GM12875 (cell line): Measurements from ENCODE around the gene TOR2A.

Experiments
- H3K4me3 ChIP-seq: one replicate; pipeline ENCODE4 v1.5.1; 2011; ENCODE audit warnings: low read depth, low read length, control low read depth
- TF ChIP-seq, protein P1 (sequence below): IDR thresholded peaks from 2 replicates; pipeline ENCODE4 v1.5.1; 2011; ENCODE audit warnings: low read depth, mild to moderate bottlenecking, control low read depth, inconsistent platforms, low read length, moderate library complexity, borderline replicate concordance; ENCODE audit not compliant: insufficient read depth

The TOR2A gene

DNA sequence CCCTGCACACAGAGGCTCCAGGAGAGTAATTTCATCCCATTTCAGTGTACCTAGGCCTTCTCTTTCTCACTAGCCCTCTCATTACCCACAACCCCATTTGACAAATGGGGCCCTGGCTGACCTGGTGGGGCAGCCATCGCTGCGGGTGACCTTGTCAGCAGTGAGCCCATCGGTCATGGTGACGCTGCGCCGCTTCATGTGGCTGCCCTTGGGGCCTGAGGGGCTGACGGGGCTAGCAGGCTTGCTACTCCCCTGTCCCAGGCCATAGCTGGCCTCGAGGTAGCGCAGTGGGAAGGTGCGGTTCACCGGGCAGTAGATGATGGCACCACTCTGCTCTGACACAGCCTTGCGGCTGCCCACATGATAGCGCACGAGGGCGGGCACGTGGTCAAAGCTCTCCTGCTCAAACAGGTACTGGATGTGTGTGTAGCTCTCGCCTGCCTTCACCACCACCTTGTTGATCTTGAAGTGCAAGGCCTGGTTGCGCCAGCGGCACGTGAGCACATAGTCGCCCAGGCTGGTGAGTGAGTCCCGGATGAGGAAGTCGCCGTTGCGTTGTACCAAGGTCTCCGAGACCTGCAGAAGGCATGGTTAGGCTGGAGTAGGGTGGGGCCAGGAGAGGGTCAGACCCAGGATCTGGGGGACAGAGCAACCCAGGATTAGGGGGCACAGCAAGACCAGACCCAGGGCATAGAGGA, 14.1 kb upstream of the TOR2A start:
- no peak overlapping the region for H3K4me3 ChIP-seq
- TF ChIP-seq, protein P1, sequence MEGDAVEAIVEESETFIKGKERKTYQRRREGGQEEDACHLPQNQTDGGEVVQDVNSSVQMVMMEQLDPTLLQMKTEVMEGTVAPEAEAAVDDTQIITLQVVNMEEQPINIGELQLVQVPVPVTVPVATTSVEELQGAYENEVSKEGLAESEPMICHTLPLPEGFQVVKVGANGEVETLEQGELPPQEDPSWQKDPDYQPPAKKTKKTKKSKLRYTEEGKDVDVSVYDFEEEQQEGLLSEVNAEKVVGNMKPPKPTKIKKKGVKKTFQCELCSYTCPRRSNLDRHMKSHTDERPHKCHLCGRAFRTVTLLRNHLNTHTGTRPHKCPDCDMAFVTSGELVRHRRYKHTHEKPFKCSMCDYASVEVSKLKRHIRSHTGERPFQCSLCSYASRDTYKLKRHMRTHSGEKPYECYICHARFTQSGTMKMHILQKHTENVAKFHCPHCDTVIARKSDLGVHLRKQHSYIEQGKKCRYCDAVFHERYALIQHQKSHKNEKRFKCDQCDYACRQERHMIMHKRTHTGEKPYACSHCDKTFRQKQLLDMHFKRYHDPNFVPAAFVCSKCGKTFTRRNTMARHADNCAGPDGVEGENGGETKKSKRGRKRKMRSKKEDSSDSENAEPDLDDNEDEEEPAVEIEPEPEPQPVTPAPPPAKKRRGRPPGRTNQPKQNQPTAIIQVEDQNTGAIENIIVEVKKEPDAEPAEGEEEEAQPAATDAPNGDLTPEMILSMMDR: no peak

DNA sequence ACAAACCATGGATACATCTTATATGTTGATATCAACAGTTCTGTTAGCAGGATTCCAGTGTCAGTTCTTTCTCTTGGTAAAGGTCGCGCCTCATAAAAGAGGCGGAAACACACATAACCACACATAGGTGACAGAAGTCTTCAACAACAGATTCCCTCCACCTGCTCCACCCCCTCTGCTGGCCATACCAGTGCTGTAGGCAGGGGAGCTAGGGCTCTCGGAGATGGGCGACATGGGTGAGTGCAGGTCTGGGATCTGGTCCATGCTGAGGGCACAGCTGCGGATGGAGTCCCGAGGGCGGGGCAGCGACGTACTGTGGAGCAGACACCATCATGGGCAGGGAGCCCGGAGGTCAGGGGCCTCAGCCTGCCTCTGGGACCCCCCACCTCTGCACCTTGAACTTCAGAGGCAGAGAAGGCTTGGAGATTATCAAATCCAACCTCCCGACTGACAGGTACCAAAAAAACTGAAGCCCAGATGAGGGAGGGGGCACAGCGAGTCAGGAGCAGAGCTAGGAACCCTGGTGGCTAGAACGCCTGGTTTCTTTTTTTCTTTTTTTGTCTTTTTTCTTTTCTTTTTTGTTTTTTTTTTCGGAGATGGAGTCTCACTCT, 12.0 kb upstream of the TOR2A start:
- TF ChIP-seq, protein P1: no peak
- no peak overlapping the region for H3K4me3 ChIP-seq

GRCh38 chr9:127744398-127745110, 9.5 kb upstream of the TOR2A start:
- TF ChIP-seq, protein P1: no peak
- H3K4me3 ChIP-seq: no peak overlapping the region

DNA sequence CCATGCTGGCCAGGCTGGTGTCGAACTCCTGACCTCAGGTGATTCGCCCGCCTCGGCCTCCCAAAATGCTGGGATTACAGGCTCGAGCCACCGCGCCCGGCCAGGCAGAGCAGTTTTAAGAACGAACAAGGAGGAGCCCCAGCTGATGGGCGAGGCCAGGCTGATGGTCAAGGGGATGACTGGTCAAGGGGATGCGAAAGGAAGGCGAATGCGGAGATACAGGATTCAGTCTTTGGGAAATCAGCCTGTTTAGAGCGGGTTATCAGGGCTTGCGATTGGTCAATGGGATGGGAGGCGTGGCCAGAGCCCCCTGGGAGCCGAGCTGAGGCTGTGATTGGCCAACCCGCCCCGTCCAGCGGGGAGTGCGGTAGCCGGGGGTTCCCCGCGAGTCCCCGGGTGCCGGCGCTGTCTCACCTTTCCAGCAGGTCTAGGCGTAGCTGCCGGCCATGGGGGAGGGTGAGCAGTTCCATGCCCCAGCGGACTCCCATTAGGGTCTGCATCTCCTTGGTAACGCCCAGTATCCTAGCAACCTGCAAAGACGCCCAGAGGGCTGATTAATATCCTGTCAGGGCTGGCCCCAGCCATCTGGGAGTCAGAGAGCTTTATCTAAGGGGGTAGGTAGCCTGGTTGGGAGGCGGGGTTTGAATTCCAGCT, 7.5 kb upstream of the TOR2A start:
- H3K4me3 ChIP-seq: no peak overlapping the region
- TF ChIP-seq, protein P1: no peak

- H3K4me3 ChIP-seq: no peak overlapping the region
- TF ChIP-seq, protein P1: no peak
Measured at GRCh38 chr9:127741831-127742434, 6.8 kb upstream of the TOR2A start.

DNA sequence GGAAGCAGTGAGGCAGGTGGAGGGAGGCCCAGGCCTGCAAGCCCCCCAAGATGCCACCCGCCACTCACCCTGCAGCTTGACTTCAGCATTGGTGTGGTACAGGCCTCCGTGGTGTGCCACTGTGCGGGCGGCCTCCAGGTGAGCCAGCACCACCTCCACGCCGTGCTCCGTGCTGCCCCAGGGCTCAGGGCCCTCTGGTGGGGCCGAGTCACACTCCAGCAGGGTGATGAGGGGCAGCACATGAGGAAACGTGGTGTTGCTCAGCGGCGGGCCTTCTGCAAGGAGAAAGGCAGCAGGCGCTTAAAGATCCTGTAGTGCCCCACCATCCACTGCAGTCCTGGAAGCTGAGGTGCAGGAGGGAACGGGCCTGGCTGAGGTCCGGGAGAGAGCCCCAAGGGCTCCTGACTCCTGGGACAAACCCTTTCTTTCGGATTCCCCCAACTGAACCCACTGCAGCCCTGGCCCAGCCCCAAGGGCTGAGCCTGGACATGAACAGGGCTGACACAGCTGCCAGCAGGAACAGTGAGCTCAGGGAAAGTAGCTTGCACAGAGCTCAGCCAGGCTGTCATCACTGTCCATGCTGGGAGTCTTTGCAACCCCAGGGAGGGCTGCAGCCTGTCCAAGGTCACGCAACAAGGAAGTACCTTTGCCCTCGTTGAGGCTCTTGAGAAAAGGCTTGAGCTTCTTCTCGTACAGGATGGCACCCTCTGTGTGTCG, 4.7 kb upstream of the TOR2A start:
- H3K4me3 ChIP-seq: no peak overlapping the region
- TF ChIP-seq, protein P1: no peak
